Activated B cell treated with CpG ODN at 0.5 μM for 24 hours (primary cell): Measurements from ENCODE around the gene RGS17. TPM values are rescaled to one million over a fixed set of nuclear protein-coding genes. Genes with fewer than 3 reads are reported as not detected.
"Not testable (repeated sequence)": the region's sequence is repeated elsewhere in the genome, so short reads cannot be mapped to it uniquely, and the experiment has no call there.

ENCODE experiments used
- ATAC-seq: fragments of 200-7000 bp; cut with Tn5 transposase; one replicate; pipeline ENCODE4 v1.10.0; 2021; ENCODE audit warnings: low read depth, mild to moderate bottlenecking, moderate library complexity
- CTCF ChIA-PET: fragments of 350-600 bp; sonication (Branson Sonifier 250); formaldehyde crosslinking; loops from one replicate; lab custom pipeline; 2021; ENCODE audit warnings: antibody characterized with exemption; lab: Charles Lee
- POLR2A ChIA-PET: fragments of 350-600 bp; sonication (Branson Sonifier 250); formaldehyde crosslinking; loops from one replicate; lab custom pipeline; 2021; ENCODE audit warnings: antibody characterized with exemption; lab: Charles Lee
- DNase-seq: peaks from one replicate; pipeline ENCODE4 v3.0.0; 2022
- H3K27ac Mint-ChIP-seq: one replicate; pipeline ENCODE4 v1.8.0; 2020; ENCODE audit warnings: mixed read lengths
- H3K27me3 Mint-ChIP-seq: one replicate; pipeline ENCODE4 v1.8.0; 2021; ENCODE audit warnings: mixed read lengths
- H3K36me3 Mint-ChIP-seq: one replicate; pipeline ENCODE4 v1.8.0; 2021; ENCODE audit warnings: low read depth, mixed read lengths
- H3K4me1 Mint-ChIP-seq: one replicate; pipeline ENCODE4 v1.8.0; 2021; ENCODE audit warnings: mixed read lengths
- H3K4me3 Mint-ChIP-seq: one replicate; pipeline ENCODE4 v1.8.0; 2020; ENCODE audit warnings: mild to moderate bottlenecking, mixed read lengths
- H3K9me3 Mint-ChIP-seq: one replicate; pipeline ENCODE4 v1.8.0; 2020; ENCODE audit warnings: mixed read lengths
- CTCF ChIP-seq: fragments of 200-600 bp; IDR thresholded peaks from one replicate; pipeline ENCODE4 v1.8.0; 2022; ENCODE audit warnings: antibody characterized with exemption, mild to moderate bottlenecking
- intact Hi-C: fragments of 100-400 bp; cut with micrococcal nuclease; formaldehyde crosslinking; loops from one replicate; pipeline ENCODE4 v1.15.1; 2024
- total RNA-seq: library from RNA; stranded (reverse); gene quantifications from 2 replicates; pipeline ENCODE4 v1.2.3, GENCODE V29; 2022

RGS17 gene
- total RNA-seq, 1 donor from 2014 or later, result not detected

DNA sequence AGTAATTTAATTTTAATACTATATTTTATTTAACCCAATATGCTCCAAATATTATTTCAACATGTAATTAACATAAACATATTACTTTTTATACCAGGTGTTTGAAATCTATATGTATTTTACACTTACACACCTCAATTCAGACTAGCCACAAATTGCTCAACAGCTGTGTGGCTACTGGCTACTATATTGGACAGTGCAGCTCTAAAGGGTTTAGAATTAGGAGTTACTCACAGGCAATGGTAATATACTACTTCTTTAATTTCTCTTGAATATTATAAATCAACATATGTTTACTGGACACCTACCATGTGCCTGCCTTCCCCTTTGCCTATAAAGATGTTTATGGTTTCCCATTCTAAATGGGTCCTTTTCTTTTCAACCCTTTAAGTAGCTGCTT is 130.8 kb downstream of the RGS17 start:
- no peak for ATAC-seq
- TF ChIP-seq CTCF, result no peak
- Mint-ChIP-seq H3K36me3 (peaks cover 48% of the 10 kb centered on the region), H3K27me3 (no peaks in the 10 kb centered on the region), H3K4me3 (no peak overlapping the region), H3K27ac (no peak overlapping the region), H3K9me3 (no peaks in the 10 kb centered on the region), H3K4me1 (peaks cover 54% of the 10 kb centered on the region)
- ChIA-PET POLR2A (interaction anchor here (3.9 kb wide), 1 partner anchor 17 kb away, joined by 26 read pairs; the partner anchor contains the start of gene FBXO5), CTCF (no interaction called here)
- DNase-seq, result no peak
- intact Hi-C loops, result loop anchor here (5.0 to 10.0 kb wide), 2 partner anchors 698 to 1615 kb away; no protein-coding TSS in a partner anchor

- Mint-ChIP-seq H3K4me1 (peaks cover 54% of the 10 kb centered on the region), H3K36me3 (peaks cover 51% of the 10 kb centered on the region)
- ATAC-seq, H3K27ac Mint-ChIP-seq, POLR2A ChIA-PET, intact Hi-C loops, H3K4me3 Mint-ChIP-seq, H3K27me3 Mint-ChIP-seq, CTCF ChIA-PET, H3K9me3 Mint-ChIP-seq, DNase-seq: not testable (repeated sequence)
These were observed 131.5 kb downstream of the RGS17 start for GRCh38 chr6:152999538-152999937.

- Mint-ChIP-seq H3K9me3 (no peaks in the 10 kb centered on the region), H3K4me1 (peaks cover 12% of the 10 kb centered on the region), H3K27ac (no peak overlapping the region), H3K27me3 (no peaks in the 10 kb centered on the region), H3K36me3 (peaks cover 70% of the 10 kb centered on the region), H3K4me3 (no peak overlapping the region)
- intact Hi-C loops, result no loop called here
- POLR2A ChIA-PET, result no interaction called here
- CTCF ChIA-PET, result no interaction called here
- no peak for ATAC-seq
- DNase-seq, result no peak
- TF ChIP-seq CTCF, result no peak
These were observed 137.2 kb downstream of the RGS17 start for GRCh38 chr6:152993847-152994246.

- CTCF ChIA-PET, result no interaction called here
- Mint-ChIP-seq H3K27ac (no peak overlapping the region), H3K27me3 (no peaks in the 10 kb centered on the region)
These were observed 137.7 kb downstream of the RGS17 start for GRCh38 chr6:152993431-152993830.

DNA sequence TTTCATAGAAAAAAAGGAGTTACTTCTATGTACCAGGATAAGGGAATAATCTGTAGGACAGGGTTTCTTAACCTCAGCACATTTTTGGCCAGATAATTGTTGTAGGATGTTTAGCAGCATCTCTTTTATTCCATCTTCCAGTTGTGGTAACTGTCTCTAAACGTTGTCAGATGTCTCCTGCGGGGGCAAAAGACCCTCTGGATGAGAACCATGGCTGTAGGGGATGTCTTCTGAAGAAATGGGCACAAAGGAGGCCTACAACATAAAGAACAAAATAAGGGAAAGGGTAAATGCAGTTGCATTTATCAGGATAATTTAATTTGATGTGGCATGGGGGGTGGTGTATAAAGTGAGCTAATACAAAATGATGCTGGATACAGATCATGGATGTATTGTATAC is 144.1 kb downstream of the RGS17 start:
- Mint-ChIP-seq H3K4me1 (peaks cover 21% of the 10 kb centered on the region), H3K36me3 (peaks cover 29% of the 10 kb centered on the region), H3K9me3 (no peaks in the 10 kb centered on the region), H3K27ac (no peak overlapping the region), H3K27me3 (no peaks in the 10 kb centered on the region), H3K4me3 (no peak overlapping the region)
- ChIA-PET POLR2A (no interaction called here), CTCF (no interaction called here)
- DNase-seq, result no peak
- TF ChIP-seq CTCF, result no peak
- intact Hi-C loops, result loop anchor here (10.0 kb wide), 1 partner anchor 802 kb away; no protein-coding TSS in a partner anchor
- ATAC-seq, result no peak

More at GRCh38 chr6:152993431-152993830, 137.7 kb downstream of the RGS17 start:
- Mint-ChIP-seq H3K9me3 (no peaks in the 10 kb centered on the region), H3K36me3 (peaks cover 66% of the 10 kb centered on the region), H3K4me3 (no peak overlapping the region), H3K4me1 (peaks cover 12% of the 10 kb centered on the region)
- intact Hi-C loops, result no loop called here
- no peak for ATAC-seq
- TF ChIP-seq CTCF, result no peak
- POLR2A ChIA-PET, result no interaction called here
- no peak for DNase-seq

DNA sequence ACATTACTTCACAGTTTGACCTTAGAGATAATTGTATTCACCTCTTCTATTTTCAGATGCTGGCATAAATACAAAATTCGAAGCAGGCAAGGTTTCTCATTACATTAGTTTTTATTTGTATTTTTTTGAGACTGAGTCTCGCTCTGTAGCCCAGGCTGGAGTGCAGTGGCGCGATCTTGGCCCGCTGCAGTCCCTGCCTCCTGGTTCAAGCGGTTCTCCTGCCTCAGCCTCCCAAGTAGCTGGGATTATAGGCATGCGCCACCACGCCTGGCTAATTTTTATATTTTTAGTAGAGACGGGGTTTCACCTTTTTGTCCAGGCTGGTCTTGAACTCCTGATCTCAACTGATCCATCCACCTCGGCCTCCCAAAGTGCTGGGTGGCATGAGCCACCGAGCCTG is 145.8 kb downstream of the RGS17 start:
- not testable (repeated sequence) for H3K27me3 Mint-ChIP-seq, H3K4me3 Mint-ChIP-seq, ATAC-seq, H3K9me3 Mint-ChIP-seq, DNase-seq, H3K27ac Mint-ChIP-seq
- POLR2A ChIA-PET, result interaction anchor here (1.0 kb wide), 1 partner anchor 12 kb away, joined by 4 read pairs; no protein-coding TSS in a partner anchor
- CTCF ChIA-PET, result interaction anchor here (0.7 kb wide), 1 partner anchor 648 kb away, joined by 4 read pairs; no protein-coding TSS in a partner anchor
- H3K36me3 Mint-ChIP-seq, result peaks cover 22% of the 10 kb centered on the region
- intact Hi-C loops, result loop anchor here (2.0 to 10.0 kb wide), 2 partner anchors 800 to 1748 kb away; partner anchors contain the start of gene SCAF8
- H3K4me1 Mint-ChIP-seq, result peaks cover 35% of the 10 kb centered on the region
